Chondrocyte (in vitro differentiated cells): ENCODE results near the gene ZDHHC8. TPM values are rescaled to one million over a fixed set of nuclear protein-coding genes. Genes with fewer than 3 reads are reported as not detected.

Experiments used
- DNase-seq: peaks from one replicate; pipeline ENCODE4 v3.0.0; 2021; ENCODE audit warnings: mixed read lengths, low spot score
- H3K27ac Mint-ChIP-seq: one replicate; pipeline ENCODE4 v1.8.0; 2021; ENCODE audit warnings: mild to moderate bottlenecking, moderate library complexity, mixed read lengths; ENCODE audit not compliant: unreplicated experiment
- H3K27me3 Mint-ChIP-seq: 2 replicates; pipeline ENCODE4 v1.8.0; 2021; ENCODE audit warnings: low read depth, mixed read lengths
- H3K36me3 Mint-ChIP-seq: 2 replicates; pipeline ENCODE4 v1.8.0; 2021; ENCODE audit warnings: low read depth, mixed read lengths
- H3K4me1 Mint-ChIP-seq: 2 replicates; pipeline ENCODE4 v1.8.0; 2021; ENCODE audit warnings: low read depth, mild to moderate bottlenecking, mixed read lengths
- H3K4me3 Mint-ChIP-seq: one replicate; pipeline ENCODE4 v1.8.0; 2021; ENCODE audit warnings: mild to moderate bottlenecking, moderate library complexity, mixed read lengths; ENCODE audit not compliant: unreplicated experiment
- H3K9me3 Mint-ChIP-seq: 2 replicates; pipeline ENCODE4 v1.8.0; 2021; ENCODE audit warnings: low read depth, mixed read lengths
- CTCF ChIP-seq: fragments of 200-600 bp; sonication (generic); IDR thresholded peaks from 2 replicates; pipeline ENCODE4 v1.5.0; 2021; ENCODE audit warnings: antibody characterized with exemption, mild to moderate bottlenecking, moderate library complexity
- total RNA-seq: library from RNA; stranded (reverse); gene quantifications from 3 replicates; pipeline ENCODE4 v1.2.1, GENCODE V29; 2021

The ZDHHC8 gene
- total RNA-seq, 1 donor from 2014 or later = 95.2 TPM

- no peak for TF ChIP-seq CTCF
- Mint-ChIP-seq H3K4me1 (peaks cover 9% of the 10 kb centered on the region), H3K36me3 (no peaks in the 10 kb centered on the region), H3K9me3 (no peaks in the 10 kb centered on the region), H3K27me3 (no peaks in the 10 kb centered on the region), H3K27ac (no peak overlapping the region), H3K4me3 (no peak overlapping the region)
- no peak for DNase-seq
These were observed 19.6 kb downstream of the ZDHHC8 start for GRCh38 chr22:20151276-20151588.

DNA sequence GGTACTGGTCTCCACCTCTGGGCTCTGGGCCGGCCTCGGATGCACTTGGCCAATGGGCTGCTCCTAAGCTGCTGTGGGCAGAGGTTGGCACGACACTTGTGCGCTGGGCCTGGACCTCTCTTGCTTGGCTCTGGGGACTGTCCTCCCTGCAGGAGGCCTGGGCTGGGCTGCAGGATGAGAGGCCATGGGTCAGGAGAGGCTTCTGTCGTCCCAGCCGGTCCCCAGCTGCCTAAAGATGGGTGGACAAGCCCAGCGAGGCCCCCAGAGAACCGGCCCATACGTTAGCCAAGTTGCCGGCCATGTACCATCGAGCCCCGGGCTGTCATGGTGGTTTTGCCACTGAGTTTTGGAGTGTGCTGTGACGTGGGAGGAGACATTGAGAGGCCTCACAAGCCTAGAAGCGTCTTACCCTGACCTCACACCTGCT lies 20.9 kb downstream of the ZDHHC8 start:
- Mint-ChIP-seq H3K4me3 (no peak overlapping the region), H3K36me3 (no peaks in the 10 kb centered on the region)

DNA sequence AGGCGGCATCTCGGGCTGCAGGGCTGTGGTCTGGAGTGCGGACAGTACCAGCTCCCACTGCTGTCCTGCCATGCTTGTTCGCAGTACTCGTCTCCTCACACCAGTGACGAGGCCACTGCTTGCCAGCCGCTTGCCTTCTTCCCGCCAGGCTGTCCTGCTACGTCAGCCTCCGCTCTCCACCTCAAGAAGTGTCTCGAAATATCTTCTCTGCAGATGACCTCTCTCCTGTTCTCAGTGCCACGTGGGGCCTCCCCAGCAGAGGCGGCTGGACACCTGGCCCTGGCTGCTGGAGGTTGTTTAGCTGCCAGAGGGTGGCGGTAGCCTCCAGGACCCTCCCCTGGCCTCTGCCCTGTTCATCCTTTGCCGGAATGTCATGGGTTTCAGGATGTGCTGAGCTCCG lies 22.3 kb downstream of the ZDHHC8 start:
- H3K27ac Mint-ChIP-seq = no peak overlapping the region
- DNase-seq = no peak
- H3K27me3 Mint-ChIP-seq = no peaks in the 10 kb centered on the region
- no peaks in the 10 kb centered on the region for H3K36me3 Mint-ChIP-seq
- H3K4me1 Mint-ChIP-seq = peaks cover 12% of the 10 kb centered on the region
- no peaks in the 10 kb centered on the region for H3K9me3 Mint-ChIP-seq
- H3K4me3 Mint-ChIP-seq = no peak overlapping the region
- peak; percentile 7 for TF ChIP-seq CTCF

More for the DNA sequence above, 20.9 kb downstream of the ZDHHC8 start:
- peaks cover 12% of the 10 kb centered on the region for H3K4me1 Mint-ChIP-seq
- no peak overlapping the region for H3K27ac Mint-ChIP-seq
- no peak for TF ChIP-seq CTCF
- no peak for DNase-seq
- no peaks in the 10 kb centered on the region for H3K9me3 Mint-ChIP-seq
- no peaks in the 10 kb centered on the region for H3K27me3 Mint-ChIP-seq

GRCh38 chr22:20154602-20155187 lies 23.1 kb downstream of the ZDHHC8 start:
- Mint-ChIP-seq H3K4me3 (peak overlapping the region; percentile 51), H3K4me1 (peaks cover 12% of the 10 kb centered on the region), H3K9me3 (no peaks in the 10 kb centered on the region), H3K36me3 (no peaks in the 10 kb centered on the region), H3K27me3 (no peaks in the 10 kb centered on the region), H3K27ac (no peak overlapping the region)
- no peak for DNase-seq
- TF ChIP-seq CTCF = peak; percentile 21

GRCh38 chr22:20155330-20156041 lies 23.9 kb downstream of the ZDHHC8 start:
- TF ChIP-seq CTCF = no peak
- H3K4me1 Mint-ChIP-seq = peaks cover 12% of the 10 kb centered on the region
- H3K36me3 Mint-ChIP-seq = no peaks in the 10 kb centered on the region
- no peaks in the 10 kb centered on the region for H3K27me3 Mint-ChIP-seq
- no peaks in the 10 kb centered on the region for H3K9me3 Mint-ChIP-seq
- peak overlapping the region; percentile 51 for H3K4me3 Mint-ChIP-seq
- no peak overlapping the region for H3K27ac Mint-ChIP-seq
- no peak for DNase-seq
